CD4-positive, alpha-beta T cell (primary cell): Measurements from ENCODE around the gene CD300A. TPM values are rescaled to one million over a fixed set of nuclear protein-coding genes. Genes with fewer than 3 reads are reported as not detected.

ENCODE experiments used
- ATAC-seq: fragments of 200-7000 bp; cut with Tn5 transposase; one replicate; pipeline ENCODE4 v1.10.0; 2022; ENCODE audit warnings: mild to moderate bottlenecking; ENCODE audit not compliant: poor library complexity
- CTCF ChIA-PET: fragments of 350-600 bp; sonication (Branson Sonifier 250); formaldehyde crosslinking; loops from one replicate; lab custom pipeline; 2021; ENCODE audit warnings: antibody characterized with exemption, inconsistent platforms; lab: Charles Lee
- POLR2A ChIA-PET: fragments of 350-600 bp; sonication (Branson Sonifier 250); formaldehyde crosslinking; loops from one replicate; lab custom pipeline; 2021; ENCODE audit warnings: antibody characterized with exemption, inconsistent platforms; lab: Charles Lee
- DNase-seq, 14 experiments: peaks; one replicate each; pipeline ENCODE4 v3.0.0-alpha.2; 2013 to 2020; ENCODE audit warnings: mixed read lengths in 2 of 14
- H3K27ac ChIP-seq, 2 donors: one replicate each; pipeline versions ENCODE4 v1.5.1 to v1.7.0; 2013; ENCODE audit warnings: low read length in 2 of 2, low read depth in 1 of 2, mild to moderate bottlenecking in 1 of 2
- H3K27me3 ChIP-seq, 2 experiments: 1 replicate in 1 of 2; 2 replicates in 1 of 2; pipeline versions ENCODE4 v1.6.1 to v1.7.0; 2013; ENCODE audit warnings: low read length in 2 of 2, control low read depth in 1 of 2, mild to moderate bottlenecking in 1 of 2, moderate library complexity in 1 of 2; ENCODE audit not compliant: insufficient read depth in 2 of 2, control insufficient read depth in 1 of 2
- H3K36me3 ChIP-seq: one replicate; pipeline ENCODE4 v1.6.1; 2013; ENCODE audit warnings: low read length, control low read depth; ENCODE audit not compliant: insufficient read depth
- H3K4me1 ChIP-seq: one replicate; pipeline ENCODE4 v1.6.1; 2013; ENCODE audit warnings: low read length, control low read depth; ENCODE audit not compliant: insufficient read depth
- H3K4me3 ChIP-seq: one replicate; pipeline ENCODE4 v1.5.1; 2013; ENCODE audit warnings: mild to moderate bottlenecking, low read length, moderate library complexity
- H3K9me3 ChIP-seq, 2 experiments: 1 replicate in 1 of 2; 2 replicates in 1 of 2; pipeline versions ENCODE4 v1.6.1 to v1.7.0; 2013; ENCODE audit warnings: low read length in 2 of 2, mild to moderate bottlenecking in 2 of 2, control low read depth in 1 of 2, moderate library complexity in 1 of 2; ENCODE audit not compliant: control insufficient read depth in 1 of 2, insufficient read depth in 1 of 2
- H3K27ac Mint-ChIP-seq: one replicate; pipeline ENCODE4 v1.8.0; 2020; ENCODE audit warnings: mixed read lengths
- H3K27me3 Mint-ChIP-seq: one replicate; pipeline ENCODE4 v1.8.0; 2021; ENCODE audit warnings: mixed read lengths
- H3K36me3 Mint-ChIP-seq: one replicate; pipeline ENCODE4 v1.8.0; 2021; ENCODE audit warnings: low read depth, mixed read lengths
- H3K4me1 Mint-ChIP-seq: one replicate; pipeline ENCODE4 v1.8.0; 2021; ENCODE audit warnings: low read depth, mixed read lengths
- H3K4me3 Mint-ChIP-seq: one replicate; pipeline ENCODE4 v1.8.0; 2020; ENCODE audit warnings: mild to moderate bottlenecking, mixed read lengths
- H3K9me3 Mint-ChIP-seq: one replicate; pipeline ENCODE4 v1.8.0; 2020; ENCODE audit warnings: mixed read lengths
- CTCF ChIP-seq: fragments of 200-600 bp; IDR thresholded peaks from one replicate; pipeline ENCODE4 v1.8.0; 2022; ENCODE audit warnings: antibody characterized with exemption, mild to moderate bottlenecking
- intact Hi-C, 2 experiments: fragments of 100-400 bp; cut with DNase I in 1 of 2; cut with micrococcal nuclease in 1 of 2; formaldehyde crosslinking; loops; one replicate each; pipeline versions ENCODE4 v1.15.1 to v1.9.0; 2023 to 2025; cut with DNase I, micrococcal nuclease
- total RNA-seq, 174 experiments: library from RNA in 2 of 174; stranded (reverse) in 2 of 174; gene quantifications; one replicate each; pipeline ENCODE4 v1.2.3 and lab custom pipeline; 2021 to 2026

CD300A gene
- total RNA-seq, 2 experiments from 2014 or later = 1.8 to 2.6 TPM

GRCh38 chr17:74525465-74525725 lies 59.0 kb downstream of the CD300A start:
- Histone ChIP-seq H3K4me3 (no peak overlapping the region), H3K36me3 (no peaks in the 10 kb centered on the region), H3K9me3 (peaks cover 0 to 19% of the 10 kb centered on the region in 2 experiments), H3K27me3 (peaks cover 21 to 25% of the 10 kb centered on the region in 2 experiments), H3K27ac (no peak overlapping the region), H3K4me1 (peaks cover 6% of the 10 kb centered on the region)
- no peak overlapping the region for H3K4me3 Mint-ChIP-seq
- H3K4me1 Mint-ChIP-seq = no peaks in the 10 kb centered on the region
- DNase-seq = no peak
- ATAC-seq = no peak
- H3K27ac Mint-ChIP-seq = no peak overlapping the region
- POLR2A ChIA-PET = no interaction called here
- TF ChIP-seq CTCF = no peak
- peaks cover 39% of the 10 kb centered on the region for H3K27me3 Mint-ChIP-seq
- H3K36me3 Mint-ChIP-seq = peaks cover 3% of the 10 kb centered on the region
- CTCF ChIA-PET = no interaction called here
- H3K9me3 Mint-ChIP-seq = no peaks in the 10 kb centered on the region
- intact Hi-C loops = no loop called here

DNA sequence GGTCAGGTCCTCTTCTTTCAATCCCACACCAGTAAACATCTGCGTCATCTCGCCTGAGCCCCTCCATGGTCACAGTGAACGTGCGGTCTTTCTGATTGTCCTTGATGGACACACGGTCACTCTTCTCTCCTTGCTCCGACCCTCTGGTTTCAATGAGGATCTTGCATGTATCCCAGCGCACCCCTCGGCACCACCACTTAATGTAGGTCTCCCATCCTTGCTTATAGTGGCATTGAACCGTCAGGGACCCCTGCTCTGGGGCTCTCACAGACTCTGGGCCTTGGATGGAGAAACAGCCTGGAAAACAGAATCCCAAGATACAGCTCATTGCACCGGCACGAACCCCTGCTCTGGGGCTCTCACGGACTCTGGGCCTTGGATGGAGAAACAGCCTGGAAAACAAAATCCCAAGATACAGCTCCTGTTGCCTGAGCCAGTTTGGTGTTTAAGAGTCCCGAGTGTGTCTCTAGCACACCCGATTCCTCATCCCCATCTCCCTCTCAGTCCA lies 59.4 kb downstream of the CD300A start:
- Histone ChIP-seq H3K4me1 (peaks cover 6% of the 10 kb centered on the region), H3K36me3 (no peaks in the 10 kb centered on the region), H3K9me3 (peaks cover 0 to 18% of the 10 kb centered on the region in 2 experiments), H3K27ac (no peak overlapping the region), H3K27me3 (peaks cover 21 to 24% of the 10 kb centered on the region in 2 experiments), H3K4me3 (no peak overlapping the region)
- DNase-seq (no peak), ATAC-seq (no peak)
- intact Hi-C loops = no loop called here
- Mint-ChIP-seq H3K4me1 (no peaks in the 10 kb centered on the region), H3K36me3 (peaks cover 2% of the 10 kb centered on the region), H3K27ac (no peak overlapping the region), H3K9me3 (no peaks in the 10 kb centered on the region), H3K4me3 (no peak overlapping the region), H3K27me3 (peaks cover 36% of the 10 kb centered on the region)
- ChIA-PET POLR2A (no interaction called here), CTCF (no interaction called here)
- TF ChIP-seq CTCF = no peak

- ATAC-seq (no peak), DNase-seq (no peak)
- ChIA-PET CTCF (no interaction called here), POLR2A (no interaction called here)
- Mint-ChIP-seq H3K27me3 (peaks cover 36% of the 10 kb centered on the region), H3K4me1 (no peaks in the 10 kb centered on the region), H3K36me3 (no peaks in the 10 kb centered on the region), H3K4me3 (no peak overlapping the region), H3K9me3 (no peaks in the 10 kb centered on the region), H3K27ac (no peak overlapping the region)
- Histone ChIP-seq H3K27ac (no peak overlapping the region), H3K27me3 (peaks cover 15 to 18% of the 10 kb centered on the region in 2 experiments), H3K36me3 (no peaks in the 10 kb centered on the region), H3K4me3 (no peak overlapping the region), H3K4me1 (peaks cover 3% of the 10 kb centered on the region), H3K9me3 (peaks cover 0 to 14% of the 10 kb centered on the region in 2 experiments)
- no peak for TF ChIP-seq CTCF
- intact Hi-C loops = no loop called here
These were observed 60.2 kb downstream of the CD300A start for GRCh38 chr17:74526681-74527080.
